IPS DF 6.9 (cell line): ENCODE measurements around the gene PHACTR3.

Source experiments
- DNase-seq: peaks from one replicate; pipeline ENCODE4 v3.0.0-alpha.2; 2013; ENCODE audit warnings: low read depth, low spot score
- H3K27ac ChIP-seq: one replicate; pipeline ENCODE4 v1.5.1; 2013; ENCODE audit warnings: low read length, control low read depth
- H3K27me3 ChIP-seq: 2 replicates; pipeline ENCODE4 v1.6.1; 2013; ENCODE audit warnings: mild to moderate bottlenecking, low read length; ENCODE audit not compliant: control insufficient read depth, insufficient read depth
- H3K36me3 ChIP-seq: 2 replicates; pipeline ENCODE4 v1.6.1; 2013; ENCODE audit warnings: low read length; ENCODE audit not compliant: control insufficient read depth, insufficient read depth
- H3K4me1 ChIP-seq: 2 replicates; pipeline ENCODE4 v1.6.1; 2013; ENCODE audit warnings: low read length; ENCODE audit not compliant: control insufficient read depth, insufficient read depth
- H3K4me3 ChIP-seq: 2 replicates; pipeline ENCODE4 v1.5.1; 2013; ENCODE audit warnings: mild to moderate bottlenecking, low read length
- H3K9me3 ChIP-seq: 2 replicates; pipeline ENCODE4 v1.6.1; 2013; ENCODE audit warnings: low read length, inconsistent platforms; ENCODE audit not compliant: control insufficient read depth, insufficient read depth
- WGBS: extraction: QIAGEN DNeasy Blood & Tissue Kit; methylation state at CpG from one replicate; pipeline ENCODE4 v1.1.7; 2013; ENCODE audit warnings: mixed read lengths, missing lambda C conversion rate; ENCODE audit not compliant: insufficient read length, insufficient coverage; 5-methylcytosine and 5-hydroxymethylcytosine counted together

The PHACTR3 gene

DNA sequence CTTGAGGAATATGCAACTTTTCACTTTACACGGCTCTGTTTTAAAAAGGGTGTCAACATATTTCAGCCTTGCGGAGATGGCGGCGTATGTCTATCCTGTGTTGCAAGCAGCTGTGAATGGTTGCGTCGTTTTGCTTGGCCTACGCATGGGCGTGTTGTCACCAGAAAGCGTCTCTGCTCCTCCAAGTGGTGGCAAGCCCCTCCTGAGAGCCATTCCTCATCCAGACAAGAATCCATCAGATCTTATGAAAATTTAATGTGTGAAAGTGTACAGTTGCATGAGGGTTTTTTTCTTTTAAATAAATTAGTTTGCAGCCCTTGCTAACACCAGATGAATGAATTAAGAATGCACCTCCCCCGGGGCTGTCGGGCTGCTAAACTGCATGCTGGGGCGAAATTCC, 114.4 kb downstream of the PHACTR3 start:
- no peak overlapping the region for H3K4me3 ChIP-seq
- no peak for DNase-seq
- no peaks in the 10 kb centered on the region for H3K36me3 ChIP-seq
- no peaks in the 10 kb centered on the region for H3K27me3 ChIP-seq
- no peak overlapping the region for H3K27ac ChIP-seq
- H3K4me1 ChIP-seq, result no peaks in the 10 kb centered on the region
- H3K9me3 ChIP-seq, result peaks cover 20% of the 10 kb centered on the region
- no CpG with 5 or more reads among the region's 12 CpGs for WGBS

- H3K9me3 ChIP-seq, result peaks cover 29% of the 10 kb centered on the region
- no peaks in the 10 kb centered on the region for H3K27me3 ChIP-seq
- H3K4me3 ChIP-seq, result no peak overlapping the region
- no CpG with 5 or more reads among the region's 10 CpGs for WGBS
- H3K36me3 ChIP-seq, result no peaks in the 10 kb centered on the region
- H3K27ac ChIP-seq, result no peak overlapping the region
- no peak for DNase-seq
- H3K4me1 ChIP-seq, result no peaks in the 10 kb centered on the region
Observed at GRCh38 chr20:59720013-59720412, 115.7 kb downstream of the PHACTR3 start.

DNA sequence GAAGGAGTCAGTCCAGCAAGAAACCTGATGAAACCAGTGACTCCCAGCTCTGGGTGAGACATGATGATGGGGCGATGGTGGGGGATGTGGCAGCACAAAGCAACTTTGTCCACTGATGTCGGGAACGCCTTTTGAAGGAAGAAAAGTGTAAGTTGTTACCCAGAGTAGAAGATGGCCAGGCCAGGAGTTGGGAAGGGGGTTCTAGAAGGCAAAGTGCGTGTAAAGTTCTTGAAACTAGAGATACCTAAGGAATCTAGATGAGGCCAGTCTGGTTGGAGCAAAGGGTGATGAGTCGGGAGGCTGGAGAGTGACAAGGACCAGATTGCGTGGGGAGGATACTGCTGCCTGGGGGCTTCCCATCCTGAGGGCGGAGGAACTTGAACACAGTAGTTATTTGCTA, 117.0 kb downstream of the PHACTR3 start:
- WGBS, result no CpG with 5 or more reads among the region's 7 CpGs
- Histone ChIP-seq H3K4me3 (no peak overlapping the region), H3K36me3 (no peaks in the 10 kb centered on the region), H3K9me3 (peaks cover 33% of the 10 kb centered on the region), H3K4me1 (no peaks in the 10 kb centered on the region), H3K27me3 (no peaks in the 10 kb centered on the region), H3K27ac (no peak overlapping the region)
- DNase-seq, result no peak

DNA sequence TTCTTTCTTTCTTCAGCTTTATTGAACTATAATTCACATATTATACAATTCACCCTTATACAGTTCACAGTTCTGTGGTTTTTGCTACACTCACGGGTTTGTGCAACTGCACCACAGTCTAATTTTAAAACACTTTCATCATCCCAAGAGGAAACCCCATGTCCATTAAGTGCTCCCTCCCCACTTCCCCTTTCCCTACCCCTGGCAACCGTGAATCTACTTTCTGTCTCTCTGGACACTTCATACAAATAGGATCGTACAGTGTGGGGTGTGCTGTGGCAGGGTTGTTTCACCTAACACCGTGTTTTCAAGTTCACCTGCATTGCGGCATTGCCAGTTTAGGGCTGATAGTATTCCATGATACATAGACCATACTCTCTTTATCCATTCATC, 118.8 kb downstream of the PHACTR3 start:
- Histone ChIP-seq H3K4me3 (no peak overlapping the region), H3K36me3 (no peaks in the 10 kb centered on the region), H3K9me3 (peaks cover 32% of the 10 kb centered on the region), H3K27ac (no peak overlapping the region), H3K4me1 (no peaks in the 10 kb centered on the region), H3K27me3 (no peaks in the 10 kb centered on the region)
- WGBS, result no CpG with 5 or more reads among the region's 5 CpGs
- DNase-seq, result no peak

GRCh38 chr20:59723607-59724456, 119.5 kb downstream of the PHACTR3 start:
- Histone ChIP-seq H3K27ac (no peak overlapping the region), H3K36me3 (no peaks in the 10 kb centered on the region), H3K4me3 (no peak overlapping the region), H3K9me3 (peaks cover 33% of the 10 kb centered on the region), H3K27me3 (no peaks in the 10 kb centered on the region), H3K4me1 (no peaks in the 10 kb centered on the region)
- no CpG with 5 or more reads among the region's 19 CpGs for WGBS
- no peak for DNase-seq

DNA sequence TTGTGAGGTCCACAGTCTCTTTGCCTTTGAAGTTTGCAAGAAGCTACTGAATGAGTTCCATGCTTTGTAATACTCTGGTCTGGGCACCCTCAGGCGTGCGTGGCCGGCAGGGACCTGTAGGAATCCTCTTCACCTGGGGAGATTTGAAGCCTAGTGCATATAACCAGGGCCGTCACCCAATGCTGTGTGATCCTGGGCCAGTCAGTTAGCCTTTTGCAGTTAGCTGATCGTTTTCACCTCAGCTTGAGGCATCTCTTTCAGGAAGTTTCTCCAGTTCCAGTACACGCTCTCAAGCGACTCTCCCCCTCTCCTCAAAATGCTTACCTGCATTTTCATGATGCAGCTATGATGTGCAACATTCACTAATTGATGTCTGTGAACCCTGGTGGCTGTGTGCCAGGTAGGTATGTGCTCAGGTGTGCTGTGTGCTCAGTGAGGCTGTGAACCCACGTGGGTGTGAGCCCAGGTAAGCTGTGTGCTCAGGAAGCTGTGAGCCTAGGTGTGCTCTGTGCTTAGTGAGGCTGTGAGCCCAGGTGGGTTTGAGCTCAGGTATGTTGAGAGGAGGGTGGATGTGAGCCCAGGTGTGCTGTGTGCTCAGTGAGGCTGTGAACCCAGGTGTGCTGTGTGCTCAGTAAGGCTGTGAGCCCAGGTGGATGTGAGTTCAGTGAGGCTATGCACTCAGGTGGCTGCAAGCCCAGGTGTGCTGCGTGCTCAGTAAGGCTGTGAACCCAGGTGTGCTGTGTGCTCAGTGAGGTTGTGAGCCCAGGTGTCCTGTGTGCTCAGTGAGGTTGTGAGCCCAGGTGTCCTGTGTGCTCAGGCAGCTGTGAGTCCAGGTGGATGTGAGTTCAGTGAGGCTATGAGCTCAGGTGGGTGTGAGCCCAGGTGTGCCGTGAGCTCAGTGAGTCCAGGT, 120.4 kb downstream of the PHACTR3 start:
- WGBS, result no CpG with 5 or more reads among the region's 10 CpGs
- H3K4me3 ChIP-seq, result no peak overlapping the region
- H3K27me3 ChIP-seq, result no peaks in the 10 kb centered on the region
- no peak for DNase-seq
- H3K36me3 ChIP-seq, result no peaks in the 10 kb centered on the region
- H3K4me1 ChIP-seq, result no peaks in the 10 kb centered on the region
- H3K9me3 ChIP-seq, result peaks cover 38% of the 10 kb centered on the region
- H3K27ac ChIP-seq, result no peak overlapping the region

GRCh38 chr20:59725476-59726280, 121.3 kb downstream of the PHACTR3 start:
- H3K27ac ChIP-seq, result no peak overlapping the region
- H3K4me1 ChIP-seq, result no peaks in the 10 kb centered on the region
- no CpG with 5 or more reads among the region's 8 CpGs for WGBS

GRCh38 chr20:59726281-59726595, 121.9 kb downstream of the PHACTR3 start:
- H3K4me3 ChIP-seq, result no peak overlapping the region
- H3K9me3 ChIP-seq, result peaks cover 39% of the 10 kb centered on the region
- no CpG with 5 or more reads among the region's 3 CpGs for whole genome bisulfite sequencing
- H3K36me3 ChIP-seq, result no peaks in the 10 kb centered on the region
- H3K27ac ChIP-seq, result no peak overlapping the region
- H3K4me1 ChIP-seq, result no peaks in the 10 kb centered on the region
- DNase-seq, result no peak
- H3K27me3 ChIP-seq, result no peaks in the 10 kb centered on the region

More at GRCh38 chr20:59725476-59726280, 121.3 kb downstream of the PHACTR3 start:
- Histone ChIP-seq H3K9me3 (peaks cover 39% of the 10 kb centered on the region), H3K27me3 (no peaks in the 10 kb centered on the region), H3K36me3 (no peaks in the 10 kb centered on the region), H3K4me3 (no peak overlapping the region)
- no peak for DNase-seq

DNA sequence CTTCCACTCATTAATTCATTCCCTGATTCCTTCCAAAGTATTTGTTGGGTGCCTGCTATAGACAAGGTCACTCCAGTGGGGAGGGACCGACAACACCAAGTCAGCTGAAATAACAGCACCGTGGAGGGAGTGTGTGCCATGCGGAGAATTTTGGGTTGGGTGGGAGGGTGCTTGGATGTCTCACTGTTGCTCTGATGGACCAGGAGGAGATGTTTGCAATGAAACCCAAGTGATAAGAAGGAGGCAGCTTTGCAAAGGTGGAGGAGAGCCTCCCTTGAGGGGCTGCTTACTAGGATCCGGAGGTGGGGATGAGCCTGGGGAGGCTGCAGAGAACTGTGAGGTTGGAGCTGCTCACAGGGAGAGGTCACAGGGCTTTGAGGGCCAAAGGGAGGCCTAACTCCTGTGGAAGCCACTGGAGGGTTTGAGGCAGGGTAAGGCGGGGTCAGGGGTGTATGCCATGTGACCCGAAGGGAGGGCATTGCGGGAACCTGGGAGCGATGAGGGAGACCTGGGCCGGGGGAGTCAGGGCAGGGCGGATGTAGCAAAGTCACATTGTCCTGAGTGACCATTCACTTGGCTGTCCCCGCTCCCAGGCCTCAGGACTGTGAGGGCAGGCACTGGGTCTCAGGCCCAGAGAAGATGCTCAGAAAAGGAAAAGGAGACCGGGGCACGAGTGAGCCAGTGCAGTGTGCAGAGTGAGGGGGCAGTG, 124.5 kb downstream of the PHACTR3 start:
- Histone ChIP-seq H3K27ac (no peak overlapping the region), H3K27me3 (no peaks in the 10 kb centered on the region), H3K4me1 (no peaks in the 10 kb centered on the region), H3K36me3 (no peaks in the 10 kb centered on the region), H3K9me3 (peaks cover 37% of the 10 kb centered on the region), H3K4me3 (no peak overlapping the region)
- no peak for DNase-seq
- no CpG with 5 or more reads among the region's 13 CpGs for WGBS

DNA sequence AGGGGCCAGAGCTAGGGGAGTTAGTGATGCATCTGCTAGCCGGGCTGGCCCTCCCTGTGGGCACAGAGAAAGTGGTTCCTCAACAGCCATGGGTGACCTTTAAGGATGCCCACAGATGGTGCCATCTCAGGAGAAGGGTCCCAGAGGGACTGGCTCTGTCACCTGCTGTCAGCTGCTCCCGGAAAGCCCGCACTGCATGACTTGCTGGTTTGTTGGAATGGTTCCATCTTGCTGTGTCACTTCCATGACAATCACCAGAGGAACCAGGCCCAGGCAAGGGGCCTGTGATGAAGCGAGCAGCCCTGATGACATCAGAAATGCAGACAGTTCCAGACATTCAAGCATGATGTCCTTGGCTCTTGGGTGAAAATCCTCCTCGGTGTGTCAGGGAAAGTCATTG, 125.2 kb downstream of the PHACTR3 start:
- Histone ChIP-seq H3K36me3 (no peaks in the 10 kb centered on the region), H3K27me3 (no peaks in the 10 kb centered on the region), H3K9me3 (peaks cover 36% of the 10 kb centered on the region), H3K4me1 (no peaks in the 10 kb centered on the region), H3K4me3 (no peak overlapping the region), H3K27ac (no peak overlapping the region)
- no CpG with 5 or more reads among the region's 5 CpGs for WGBS
- no peak for DNase-seq
